GM21717 (cell line): ENCODE results near the gene TTC34.
A peak's percentile ranks its signal among the peaks of the same experiment; 100 is the strongest.

Experiments used
- ATAC-seq: cut with Tn5 transposase; IDR thresholded peaks from one replicate; pipeline ENCODE4 v1.9.1; 2021; ENCODE audit warnings: mild to moderate bottlenecking, moderate library complexity; ENCODE audit not compliant: unreplicated experiment

TTC34 gene

GRCh38 chr1:2644171-2644570, 157.3 kb downstream of the TTC34 start:
- no peak for ATAC-seq

GRCh38 chr1:2643414-2644077, 157.9 kb downstream of the TTC34 start:
- ATAC-seq = no peak

- ATAC-seq = peak; percentile 80
Measured at GRCh38 chr1:2642560-2643413, 158.7 kb downstream of the TTC34 start.

- ATAC-seq = no peak
Measured at GRCh38 chr1:2642131-2642559, 159.3 kb downstream of the TTC34 start.

GRCh38 chr1:2641381-2642130, 159.9 kb downstream of the TTC34 start:
- ATAC-seq = no peak

GRCh38 chr1:2640626-2641025, 160.9 kb downstream of the TTC34 start:
- no peak for ATAC-seq

- ATAC-seq = no peak
Measured at GRCh38 chr1:2639607-2640521, 161.6 kb downstream of the TTC34 start.

- no peak for ATAC-seq
Measured at GRCh38 chr1:2639203-2639602, 162.3 kb downstream of the TTC34 start.

GRCh38 chr1:2638466-2639115, 162.9 kb downstream of the TTC34 start:
- ATAC-seq = no peak

- ATAC-seq = no peak
Measured at GRCh38 chr1:2637442-2638145, 163.9 kb downstream of the TTC34 start.

GRCh38 chr1:2636733-2637132, 164.8 kb downstream of the TTC34 start:
- ATAC-seq = no peak

- ATAC-seq = no peak
Measured at GRCh38 chr1:2635361-2636010, 166.0 kb downstream of the TTC34 start.

- no peak for ATAC-seq
Measured at GRCh38 chr1:2633936-2634491, 167.5 kb downstream of the TTC34 start.

GRCh38 chr1:2633366-2633935, 168.0 kb downstream of the TTC34 start:
- no peak for ATAC-seq

- ATAC-seq = no peak
Measured at GRCh38 chr1:2632561-2633361, 168.7 kb downstream of the TTC34 start, which contains the start of gene MMEL1. TSS of gene MMEL1 (minus strand) at chr1:2633016. CDS start at chr1:2629484, 3,532 bp downstream.

- no peak for ATAC-seq
Measured at GRCh38 chr1:2632051-2632430, 169.5 kb downstream of the TTC34 start.
